ENCODE measurements around the gene PLEKHG2.

PLEKHG2 gene

DNA sequence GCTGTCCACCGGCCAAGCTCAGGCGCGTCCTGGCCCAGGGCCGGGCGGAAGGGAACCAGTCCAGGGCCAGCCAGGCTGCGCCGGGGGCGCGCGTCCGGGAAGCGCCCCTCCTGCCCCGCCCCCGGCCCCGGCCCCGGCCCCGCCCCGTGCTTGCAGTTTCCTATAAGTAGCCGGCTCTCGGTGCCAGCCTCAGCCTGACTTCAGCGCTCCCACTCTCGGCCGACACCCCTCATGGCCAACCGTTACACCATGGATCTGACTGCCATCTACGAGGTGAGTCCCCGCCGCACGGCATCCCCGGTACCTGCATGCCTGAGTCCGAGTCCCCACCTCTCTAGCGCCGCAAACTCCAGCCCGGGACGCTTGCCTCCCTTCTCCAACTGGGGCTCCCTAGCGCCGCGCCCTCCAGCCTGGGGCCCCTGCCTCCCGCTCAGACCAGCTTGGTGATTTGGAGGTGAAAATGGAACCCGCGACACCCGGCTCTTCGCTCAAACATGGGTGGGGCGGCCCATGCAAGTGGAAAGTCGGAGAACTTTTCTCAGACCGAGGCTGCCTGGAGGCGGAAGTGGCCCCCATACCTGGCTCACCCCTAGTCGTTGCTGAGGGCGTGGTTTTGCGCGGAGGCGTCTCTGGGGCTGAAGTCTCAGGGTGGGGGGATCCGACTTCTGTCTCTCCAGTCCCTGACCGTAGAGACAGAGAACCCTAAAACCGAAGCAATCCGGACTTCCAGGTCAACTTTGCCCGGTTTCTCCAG, 5.6 kb upstream of the PLEKHG2 start, which contains the start of gene ZFP36:
TSS of gene ZFP36 (plus strand) at position 192 of the 754 bp plus-strand sequence. CDS start at position 250, 58 bp downstream.
- DNase-seq (ENCODE audit: low spot score) = peak; percentile 98

DNA sequence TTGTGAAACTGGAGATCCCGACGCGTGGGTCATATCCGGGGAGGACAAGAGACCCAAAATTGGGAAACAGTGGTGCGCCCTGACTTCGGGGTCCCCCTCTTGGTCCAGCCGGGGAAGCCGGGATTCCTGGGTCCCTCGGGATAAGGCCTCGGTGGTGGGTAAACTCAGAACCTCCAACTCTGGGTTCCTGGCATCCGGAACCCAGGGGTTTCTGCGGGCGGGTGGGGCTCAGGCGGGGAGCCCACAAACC, 5.1 kb upstream of the PLEKHG2 start:
- no peak for DNase-seq (ENCODE audit: low spot score)

DNA sequence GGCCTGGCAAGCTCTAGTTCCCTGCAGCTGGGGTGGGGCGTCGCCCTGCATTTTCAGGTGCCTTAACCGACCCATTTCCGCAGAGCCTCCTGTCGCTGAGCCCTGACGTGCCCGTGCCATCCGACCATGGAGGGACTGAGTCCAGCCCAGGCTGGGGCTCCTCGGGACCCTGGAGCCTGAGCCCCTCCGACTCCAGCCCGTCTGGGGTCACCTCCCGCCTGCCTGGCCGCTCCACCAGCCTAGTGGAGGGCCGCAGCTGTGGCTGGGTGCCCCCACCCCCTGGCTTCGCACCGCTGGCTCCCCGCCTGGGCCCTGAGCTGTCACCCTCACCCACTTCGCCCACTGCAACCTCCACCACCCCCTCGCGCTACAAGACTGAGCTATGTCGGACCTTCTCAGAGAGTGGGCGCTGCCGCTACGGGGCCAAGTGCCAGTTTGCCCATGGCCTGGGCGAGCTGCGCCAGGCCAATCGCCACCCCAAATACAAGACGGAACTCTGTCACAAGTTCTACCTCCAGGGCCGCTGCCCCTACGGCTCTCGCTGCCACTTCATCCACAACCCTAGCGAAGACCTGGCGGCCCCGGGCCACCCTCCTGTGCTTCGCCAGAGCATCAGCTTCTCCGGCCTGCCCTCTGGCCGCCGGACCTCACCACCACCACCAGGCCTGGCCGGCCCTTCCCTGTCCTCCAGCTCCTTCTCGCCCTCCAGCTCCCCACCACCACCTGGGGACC, 4.6 kb upstream of the PLEKHG2 start:
- no peak for DNase-seq (ENCODE audit: low spot score)

GRCh38 chr19:39408392-39409207, 3.9 kb upstream of the PLEKHG2 start:
- DNase-seq (ENCODE audit: low spot score) = no peak

DNA sequence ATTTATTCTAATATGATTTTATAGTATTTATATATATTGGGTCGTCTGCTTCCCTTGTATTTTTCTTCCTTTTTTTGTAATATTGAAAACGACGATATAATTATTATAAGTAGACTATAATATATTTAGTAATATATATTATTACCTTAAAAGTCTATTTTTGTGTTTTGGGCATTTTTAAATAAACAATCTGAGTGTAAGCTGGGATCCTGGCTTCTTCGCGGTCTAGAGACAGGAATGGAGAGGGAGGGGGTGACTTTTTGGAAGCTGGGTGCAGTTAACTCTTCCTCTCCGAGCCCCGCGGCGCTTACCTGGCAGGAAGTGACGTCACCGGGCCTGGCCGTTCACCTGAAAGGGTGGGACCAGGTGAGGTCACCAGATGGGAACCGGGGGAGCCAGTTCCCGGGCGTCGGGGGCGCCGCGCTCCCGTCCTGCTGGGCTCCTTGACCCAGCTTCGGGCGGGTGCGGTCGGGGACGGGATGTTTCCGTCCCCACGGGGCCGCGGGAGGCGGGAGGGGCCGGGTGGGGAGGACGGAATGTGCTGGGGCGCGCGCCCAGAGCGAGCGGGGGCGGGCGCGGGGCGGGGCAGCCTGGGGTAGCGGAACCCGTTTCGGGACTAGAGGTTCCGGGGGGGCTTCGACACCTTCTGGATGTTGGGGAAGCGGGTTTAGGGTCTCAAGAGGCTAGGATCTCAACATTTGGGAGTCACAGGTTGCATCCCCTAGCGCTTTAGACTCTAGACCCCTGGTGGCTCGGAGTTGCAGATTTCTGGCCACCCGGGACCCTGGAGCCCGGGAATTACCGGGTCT, 3.1 kb upstream of the PLEKHG2 start:
- DNase-seq (ENCODE audit: low spot score) = peak; percentile 92

DNA sequence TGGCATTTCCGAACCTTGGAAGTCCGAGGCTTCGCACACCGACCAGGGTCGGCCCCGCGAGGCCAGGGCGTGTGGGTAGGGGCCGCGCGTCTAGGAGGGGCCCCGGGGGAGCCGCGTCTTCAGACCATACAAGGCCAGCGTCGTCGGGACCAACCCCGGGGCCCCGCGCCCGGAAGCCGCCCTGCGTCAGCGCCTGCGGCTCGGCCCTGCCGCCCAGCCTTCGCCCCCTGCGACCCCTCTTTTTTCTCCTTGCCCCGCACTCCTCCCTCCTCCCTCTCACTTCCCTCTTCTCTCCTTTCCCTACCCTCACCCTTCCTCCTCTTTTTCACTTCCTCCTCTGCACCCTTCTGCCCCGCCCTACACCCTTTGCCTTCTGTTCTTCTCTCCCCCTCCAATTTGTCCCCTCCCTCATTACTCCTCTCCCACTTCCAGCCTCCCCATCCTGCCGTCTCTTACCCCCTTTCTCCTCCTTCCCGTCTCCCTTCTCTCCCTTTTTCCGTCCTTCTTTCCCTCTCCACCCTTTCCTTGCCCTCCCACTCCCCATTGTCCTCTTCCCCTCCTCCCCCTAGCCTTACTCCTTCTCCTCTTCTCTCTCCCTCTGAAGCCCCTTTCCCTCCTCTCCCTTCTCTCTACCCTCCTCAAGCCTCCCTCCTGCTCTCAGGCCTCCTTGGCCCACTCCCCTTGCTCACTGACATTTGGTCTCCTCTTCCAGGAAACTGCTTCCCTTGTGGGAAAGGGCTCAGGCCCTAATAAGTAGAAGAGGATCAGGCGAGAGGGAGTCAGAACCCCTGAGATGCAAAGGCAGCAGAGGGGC, 2.2 kb upstream of the PLEKHG2 start:
- peak; percentile 64 for DNase-seq (ENCODE audit: low spot score)

- DNase-seq (ENCODE audit: low spot score) = no peak
These were observed 1.7 kb upstream of the PLEKHG2 start for GRCh38 chr19:39410831-39411080.

DNA sequence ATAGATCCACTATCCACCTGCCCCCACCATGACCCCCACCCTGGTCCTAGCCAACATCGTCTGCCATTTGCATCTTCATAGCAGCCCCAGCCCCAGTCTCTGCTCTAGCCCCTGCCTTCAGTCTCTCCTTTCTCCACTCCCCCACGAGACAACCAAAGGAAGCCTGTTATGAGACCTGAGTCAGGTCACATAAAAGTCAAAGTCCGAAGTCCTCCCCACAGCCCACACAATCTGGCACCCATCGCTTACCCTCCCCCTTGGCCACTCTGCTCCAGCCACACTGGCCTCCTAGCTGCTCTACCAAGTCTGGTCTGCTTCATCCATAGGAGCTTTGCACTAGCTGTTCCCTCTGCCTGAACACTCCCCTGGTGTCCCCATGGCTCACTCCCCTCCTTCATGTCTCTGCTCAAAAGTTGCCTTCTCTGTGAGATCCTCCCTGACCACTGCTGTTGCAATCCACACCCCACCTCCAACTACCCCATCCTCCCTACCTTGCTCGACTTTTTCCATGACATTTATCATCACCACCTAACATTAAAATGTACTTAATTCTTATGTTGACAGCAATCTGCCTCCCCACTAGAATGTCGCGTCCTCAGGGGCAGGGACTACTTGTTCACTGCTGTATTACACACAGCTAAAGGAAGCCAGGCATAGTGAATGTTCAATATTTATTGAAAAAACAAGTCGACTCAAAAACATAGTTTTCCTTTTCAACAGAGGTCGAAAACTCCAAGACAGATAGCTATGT, 1.2 kb upstream of the PLEKHG2 start:
- DNase-seq (ENCODE audit: low spot score) = peak; percentile 72

DNA sequence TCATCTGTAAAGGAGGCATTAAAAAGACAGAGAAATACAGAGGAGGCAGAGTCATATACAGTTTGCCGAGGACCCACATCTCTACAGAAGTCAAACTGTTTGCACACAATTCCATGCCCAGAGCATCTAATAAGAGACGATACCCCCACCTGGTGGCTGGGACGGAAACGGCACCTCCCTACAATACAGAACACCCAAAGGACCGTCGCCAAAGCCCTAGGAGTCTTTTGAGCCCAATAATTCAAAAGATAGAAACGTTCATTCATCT, 703 bp upstream of the PLEKHG2 start:
- peak; percentile 91 for DNase-seq (ENCODE audit: low spot score)

- DNase-seq (ENCODE audit: low spot score) = no peak
These were observed 400 bp downstream of the PLEKHG2 start for GRCh38 chr19:39412867-39413271.

DNA sequence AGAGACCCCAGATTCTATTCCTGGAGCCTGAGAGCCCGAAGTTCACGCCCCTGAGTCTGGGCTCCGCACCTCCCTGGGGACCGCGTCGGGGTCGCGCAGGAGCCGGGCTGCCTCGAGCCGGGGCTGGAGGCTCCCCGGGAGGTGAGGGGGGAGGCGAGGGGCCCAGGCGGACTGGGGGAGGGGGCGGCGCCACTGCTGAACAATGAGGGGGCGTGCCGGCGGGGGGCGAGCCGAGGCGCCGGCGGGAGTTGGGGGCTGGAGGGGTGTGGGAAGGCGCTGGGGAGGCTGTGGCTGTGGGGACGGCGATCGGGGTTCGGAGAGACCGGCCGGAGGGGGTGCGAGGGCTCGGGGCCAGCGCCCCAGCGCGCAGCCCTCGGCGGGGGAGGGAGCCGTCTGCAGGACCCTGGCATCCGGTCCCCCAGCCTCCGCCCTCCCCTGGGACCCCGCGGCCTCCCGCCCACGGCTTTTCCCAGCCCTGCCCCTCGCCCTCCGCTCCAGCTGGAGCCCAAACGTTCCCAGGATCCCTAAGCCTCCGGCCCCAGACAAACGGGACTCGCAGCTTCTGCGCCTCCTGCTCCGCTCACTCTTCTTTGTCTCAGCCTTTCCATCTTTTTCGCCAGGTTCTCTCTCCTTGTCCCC, 922 bp downstream of the PLEKHG2 start:
- DNase-seq (ENCODE audit: low spot score) = peak; percentile 69

GRCh38 chr19:39413911-39414608, 1.6 kb downstream of the PLEKHG2 start:
- peak; percentile 89 for DNase-seq (ENCODE audit: low spot score)

DNA sequence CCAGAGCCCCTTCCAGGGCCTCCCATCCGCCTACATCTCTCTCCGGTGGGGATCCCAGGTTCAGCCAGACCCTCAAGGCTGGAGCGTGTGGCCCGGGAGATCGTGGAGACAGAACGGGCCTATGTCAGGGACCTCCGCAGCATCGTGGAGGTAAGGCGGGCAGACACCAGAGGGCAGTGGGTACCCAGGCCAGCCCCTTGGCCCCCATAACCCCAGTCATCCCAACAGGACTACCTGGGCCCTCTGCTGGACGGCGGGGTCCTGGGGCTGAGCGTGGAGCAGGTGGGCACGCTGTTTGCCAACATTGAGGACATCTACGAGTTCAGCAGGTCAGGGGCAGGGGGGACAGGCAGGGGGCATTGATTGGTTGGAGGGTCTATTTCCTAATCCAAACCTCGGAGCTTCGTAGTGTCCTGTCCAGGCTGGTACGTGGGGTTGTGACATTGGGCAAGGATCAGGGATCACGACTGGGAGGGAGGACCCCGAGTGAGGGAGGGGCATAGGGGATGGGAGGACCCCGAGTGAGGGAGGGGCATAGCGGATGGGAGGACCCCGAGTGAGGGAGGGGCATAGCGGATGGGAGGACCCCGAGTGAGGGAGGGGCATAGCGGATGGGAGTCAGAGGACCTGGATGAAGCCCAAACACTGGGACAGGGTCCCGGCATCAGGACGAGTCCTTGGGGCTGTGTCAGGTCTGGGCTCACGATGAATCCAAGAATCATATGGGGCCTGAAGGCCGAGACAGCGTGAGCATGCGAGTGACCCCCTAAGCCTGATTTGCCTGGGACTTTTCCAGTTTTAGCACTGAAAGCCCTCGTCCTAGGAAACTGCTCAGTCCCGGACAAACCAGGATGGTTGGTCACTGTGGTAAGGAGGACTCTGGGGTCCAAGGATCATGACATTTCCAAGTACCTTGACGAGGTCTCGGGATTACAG, 2.9 kb downstream of the PLEKHG2 start:
- no peak for DNase-seq (ENCODE audit: low spot score)

GRCh38 chr19:39416152-39417120, 4.0 kb downstream of the PLEKHG2 start:
- no peak for DNase-seq (ENCODE audit: low spot score)

GRCh38 chr19:39417463-39418181, 5.2 kb downstream of the PLEKHG2 start:
- no peak for DNase-seq (ENCODE audit: low spot score)

- no peak for DNase-seq (ENCODE audit: low spot score)
These were observed 6.5 kb downstream of the PLEKHG2 start for GRCh38 chr19:39419003-39419402.

DNA sequence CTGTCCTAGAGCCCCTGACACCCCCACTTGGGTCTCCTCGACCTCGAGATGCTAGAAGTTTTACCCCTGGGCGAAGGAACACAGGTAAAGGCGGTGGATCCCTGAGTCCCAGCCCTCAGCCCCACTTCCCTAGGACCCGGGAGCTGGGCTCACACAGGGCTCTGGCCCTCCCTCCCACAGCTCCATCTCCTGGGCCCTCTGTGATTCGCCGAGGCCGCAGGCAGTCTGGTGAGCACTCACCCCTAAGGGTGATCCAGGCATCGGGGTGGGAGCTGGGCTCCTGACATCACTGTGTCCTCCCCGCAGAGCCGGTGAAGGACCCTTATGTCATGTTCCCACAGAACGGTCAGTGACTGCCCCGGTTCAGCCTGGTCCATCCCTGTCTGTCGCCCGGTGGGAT, 8.3 kb downstream of the PLEKHG2 start:
- DNase-seq (ENCODE audit: low spot score) = no peak

Data from HuH-7.5 (cell line).